GM12878 (cell line): ENCODE data around the gene GTF2IRD1. TPM values are rescaled to one million over a fixed set of nuclear protein-coding genes. Genes with fewer than 3 reads are reported as not detected.

ENCODE experiments used
- ATAC-seq: fragments of 200-7000 bp; cut with Tn5 transposase; 3 replicates; pipeline ENCODE4 v1.9.1; 2020; ENCODE audit warnings: mild to moderate bottlenecking, moderate library complexity
- BruUV-seq: library from RNA; stranded (reverse); fragments of 400-500 nt; replicated peaks from 2 replicates; lab custom pipeline; 2021; lab: Mats Ljungman, UMichigan
- CTCF ChIA-PET: fragments of 300-600 bp; sonication (Branson Sonifier 250); formaldehyde crosslinking; extraction: SDS; loops from one replicate; lab custom pipeline; 2021; ENCODE audit warnings: inconsistent platforms; lab: Yijun Ruan, JAX
- POLR2A ChIA-PET: fragments of 350-600 bp; formaldehyde crosslinking; extraction: SDS; loops from one replicate; lab custom pipeline; 2021; ENCODE audit warnings: inconsistent platforms; lab: Charles Lee
- RAD21 ChIA-PET: fragments of 300-600 bp; sonication (Branson Sonifier 250); formaldehyde crosslinking; loops from one replicate; lab custom pipeline; 2023; ENCODE audit warnings: antibody characterized with exemption; ENCODE audit not compliant: unreplicated experiment; lab: Charles Lee
- SMC1A ChIA-PET: fragments of 300-600 bp; sonication (Branson Sonifier 250); formaldehyde crosslinking; loops from one replicate; lab custom pipeline; 2023; ENCODE audit not compliant: unreplicated experiment, uncharacterized antibody; lab: Charles Lee
- DNase-seq: peaks from one replicate; pipeline ENCODE4 v3.0.0-alpha.2; 2011; ENCODE audit warnings: low read depth, low spot score
- FAIRE-seq: peaks from 3 replicates; lab custom pipeline; 2011; peaks lifted over from hg19 to GRCh38; lab: Jason Lieb, UNC
- H2AFZ ChIP-seq: 2 replicates; pipeline ENCODE4 v1.6.0; 2011; ENCODE audit warnings: low read depth, low read length, control low read depth; ENCODE audit not compliant: control insufficient read depth
- H3K27ac ChIP-seq: 2 replicates; pipeline ENCODE4 v1.5.1; 2011; ENCODE audit warnings: control low read depth; ENCODE audit not compliant: control insufficient read depth, insufficient read depth
- H3K27me3 ChIP-seq, 2 experiments: replicated peaks in 1 of 2; 2 replicates each; pipeline versions ENCODE4 v1.6.0 to v1.6.1; 2011; ENCODE audit warnings: low read length in 1 of 2; ENCODE audit not compliant: control insufficient read depth in 2 of 2, insufficient read depth in 2 of 2
- H3K36me3 ChIP-seq, 2 experiments: 2 replicates each; pipeline ENCODE4 v1.5.1; 2011; ENCODE audit warnings: low read length in 1 of 2; ENCODE audit not compliant: control insufficient read depth in 2 of 2, insufficient read depth in 2 of 2
- H3K4me1 ChIP-seq: 2 replicates; pipeline ENCODE4 v1.6.1; 2011; ENCODE audit warnings: mild to moderate bottlenecking, low read length, moderate library complexity, mixed read lengths; ENCODE audit not compliant: control insufficient read depth, insufficient read depth
- H3K4me2 ChIP-seq: 2 replicates; pipeline ENCODE4 v1.6.0; 2011; ENCODE audit warnings: control low read depth; ENCODE audit not compliant: control insufficient read depth, insufficient read depth
- H3K4me3 ChIP-seq: fragments of 200-600 bp; sonication (generic); 2 replicates; pipeline ENCODE4 v1.5.1; 2016
- H3K79me2 ChIP-seq: 2 replicates; pipeline ENCODE4 v1.6.0; 2011; ENCODE audit warnings: low read length; ENCODE audit not compliant: control insufficient read depth, insufficient read depth
- H3K9ac ChIP-seq: 2 replicates; pipeline ENCODE4 v1.8.0; 2011; ENCODE audit warnings: low read length, control low read depth, mixed read lengths; ENCODE audit not compliant: control insufficient read depth, insufficient read depth
- H3K9me3 ChIP-seq: replicated peaks from 3 replicates; pipeline ENCODE4 v1.5.1; 2011; ENCODE audit warnings: mild to moderate bottlenecking, low read length; ENCODE audit not compliant: control insufficient read depth, insufficient read depth
- H4K20me1 ChIP-seq: 2 replicates; pipeline ENCODE4 v1.6.0; 2011; ENCODE audit not compliant: control insufficient read depth, insufficient read depth
- BCL3 ChIP-seq: IDR thresholded peaks from 2 replicates; pipeline ENCODE4 v1.6.1; 2011; ENCODE audit warnings: borderline replicate concordance, low read depth, mild to moderate bottlenecking, moderate library complexity, low read length; ENCODE audit not compliant: insufficient read depth, poor library complexity, severe bottlenecking
- BHLHE40 ChIP-seq, 2 experiments: fragments of 450-650 bp in 1 of 2; IDR thresholded peaks; 2 replicates each; pipeline ENCODE4 v1.6.1; 2011 to 2017; ENCODE audit warnings: low read depth in 2 of 2, borderline replicate concordance in 1 of 2, improper control_type of control experiment in 1 of 2, low read length in 1 of 2, mild to moderate bottlenecking in 1 of 2
- BMI1 ChIP-seq: fragments of 450-650 bp; IDR thresholded peaks from 2 replicates; pipeline ENCODE4 v1.6.1; 2016; ENCODE audit warnings: mild to moderate bottlenecking, moderate library complexity, borderline replicate concordance
- CHD4 ChIP-seq: fragments of 200-600 bp; sonication (generic); IDR thresholded peaks from 2 replicates; pipeline ENCODE4 v1.6.1; 2016; ENCODE audit warnings: mild to moderate bottlenecking
- HCFC1 ChIP-seq: fragments of 150-350 bp; IDR thresholded peaks from 2 replicates; pipeline ENCODE4 v1.6.1; 2014; ENCODE audit warnings: low read length
- KLF5 ChIP-seq: fragments of 450-650 bp; IDR thresholded peaks from 2 replicates; pipeline ENCODE4 v1.6.1; 2014; ENCODE audit warnings: mild to moderate bottlenecking; ENCODE audit not compliant: partially characterized antibody
- NR2F1 ChIP-seq: fragments of 450-650 bp; conservative IDR thresholded peaks from 2 replicates; pipeline ENCODE4 v1.6.1; 2017; ENCODE audit warnings: mild to moderate bottlenecking
- RB1 ChIP-seq: fragments of 450-650 bp; formaldehyde crosslinking; IDR thresholded peaks from 2 replicates; pipeline ENCODE4 v1.6.1; 2017; ENCODE audit warnings: mild to moderate bottlenecking, borderline replicate concordance
- ZZZ3 ChIP-seq: IDR thresholded peaks from 2 replicates; pipeline ENCODE4 v1.6.1; 2011; ENCODE audit warnings: low read depth; ENCODE audit not compliant: control insufficient read depth, insufficient read length
- WGBS: methylation state at CpG from one replicate; pipeline ENCODE4 v1.1.6; 2016; ENCODE audit warnings: low lambda C conversion rate; ENCODE audit not compliant: insufficient replicate concordance, insufficient coverage; ENCODE audit errors: missing lambda C conversion rate; 5-methylcytosine and 5-hydroxymethylcytosine counted together
- in situ Hi-C: fragments of 300-500 bp; cut with MboI; formaldehyde crosslinking; loops from 9 replicates; pipeline ENCODE4 v1.14.3; 2018; ENCODE audit warnings: mixed read lengths
- intact Hi-C: fragments of 100-400 bp; cut with micrococcal nuclease; formaldehyde crosslinking; loops from one replicate; pipeline ENCODE4 v1.14.2; 2022; ENCODE audit not compliant: unreplicated experiment
- polyA plus RNA-seq, 11 experiments: library from polyadenylated mRNA; depleted of rRNA in 4 of 11; unstranded in 6 of 11; stranded (reverse) in 5 of 11; fragments of >200 nt; fragmentation: Nextera tagmentation in 4 of 11; fragmentation: Illumina TruSeq in 1 of 11; extraction: Ambion mirVana in 4 of 11; extraction: Trizol in 1 of 11; gene quantifications; 1 replicate in 1 of 11; 2 replicates in 10 of 11; pipeline versions ENCODE4 v1.2.1 to v1.2.3, GENCODE V29; 2011 to 2016; ENCODE audit warnings: inconsistent platforms in 2 of 11, missing spikeins in 2 of 11, low read depth in 1 of 11
- total RNA-seq, 4 experiments: library from RNA; depleted of rRNA in 3 of 4; stranded (reverse); fragments of >200 nt in 3 of 4; fragmentation: Illumina TruSeq in 1 of 4; extraction: Trizol in 1 of 4; gene quantifications; 2 replicates each; pipeline versions ENCODE4 v1.2.1 to v1.2.3, GENCODE V29; 2013 to 2021

GTF2IRD1 gene
- total and polyA plus RNA-seq, 10 of the 15 experiments (the other 5 are each of a cell fraction or from before 2014, with no cell fraction given), result 0.48 to 3.0 (median 1.3) TPM

- no peak for TF ChIP-seq ZZZ3
- TF ChIP-seq HCFC1, result no peak
- no peak for TF ChIP-seq BHLHE40 (IDR thresholded peaks at IDR 0.05; ENCODE audit: borderline replicate concordance in 1 of 2, low read depth in 2 of 2, low read length in 1 of 2)
- TF ChIP-seq BMI1, result no peak
- no peak for TF ChIP-seq CHD4
- TF ChIP-seq NR2F1, result no peak
- no peak for TF ChIP-seq RB1
- TF ChIP-seq KLF5, result no peak
- TF ChIP-seq BCL3, result no peak
- in situ Hi-C loops, result no loop called here
- no peaks in the 10 kb centered on the region for H4K20me1 ChIP-seq
- no peak overlapping the region for H2AFZ ChIP-seq
- ATAC-seq, result no peak
- DNase-seq, result no peak
- no peak for FAIRE-seq
- H3K79me2 ChIP-seq, result no peaks in the 10 kb centered on the region
- H3K27ac ChIP-seq, result no peak overlapping the region
- no peaks in the 10 kb centered on the region; the same call in 2 of the 3 replicates for H3K9me3 ChIP-seq
- no peaks in the 10 kb centered on the region for H3K36me3 ChIP-seq
- RAD21 ChIA-PET, result no interaction called here
- no peaks in the 10 kb centered on the region for H3K27me3 ChIP-seq
- H3K4me2 ChIP-seq, result no peak overlapping the region
- intact Hi-C loops, result no loop called here
- SMC1A ChIA-PET, result no interaction called here
- POLR2A ChIA-PET, result no interaction called here
- H3K4me1 ChIP-seq, result no peaks in the 10 kb centered on the region
- no peak overlapping the region for H3K4me3 ChIP-seq
- WGBS, result 67% methylated on average over 13 of the region's 14 CpGs
- CTCF ChIA-PET, result no interaction called here
- no TSS peak for BruUV-seq
- H3K9ac ChIP-seq, result no peak overlapping the region
These were observed 65.7 kb downstream of the GTF2IRD1 start for GRCh38 chr7:74519395-74519794.
